Astrocyte (in vitro differentiated cells and primary cell): ENCODE data around the gene ZNF622. TPM values are rescaled to one million over a fixed set of nuclear protein-coding genes. Genes with fewer than 3 reads are reported as not detected.

Experiments used
- DNase-seq: peaks from one replicate; pipeline ENCODE4 v3.0.0-alpha.2; 2010; ENCODE audit warnings: low read depth
- FAIRE-seq: peaks from 2 replicates; lab custom pipeline; 2011; peaks lifted over from hg19 to GRCh38; lab: Jason Lieb, UNC
- H2AFZ ChIP-seq: 2 replicates; pipeline ENCODE4 v1.6.0; 2012; ENCODE audit warnings: low read depth, low read length, inconsistent platforms
- H3K27ac ChIP-seq: 2 replicates; pipeline ENCODE4 v1.5.1; 2011; ENCODE audit warnings: low read depth, low read length, inconsistent platforms
- H3K27me3 ChIP-seq: 2 replicates; pipeline ENCODE4 v1.6.0; 2011; ENCODE audit warnings: low read length, inconsistent platforms; ENCODE audit not compliant: insufficient read depth
- H3K36me3 ChIP-seq: 2 replicates; pipeline ENCODE4 v1.5.1; 2011; ENCODE audit warnings: low read length, inconsistent platforms; ENCODE audit not compliant: insufficient read depth
- H3K4me1 ChIP-seq: 2 replicates; pipeline ENCODE4 v1.5.1; 2011; ENCODE audit warnings: low read length, inconsistent platforms; ENCODE audit not compliant: insufficient read depth
- H3K4me2 ChIP-seq: 2 replicates; pipeline ENCODE4 v1.6.0; 2012; ENCODE audit warnings: low read length, inconsistent platforms
- H3K4me3 ChIP-seq: 2 replicates; pipeline ENCODE4 v1.5.1; 2011; ENCODE audit warnings: low read depth, mild to moderate bottlenecking, low read length, inconsistent platforms; ENCODE audit not compliant: insufficient read depth
- H3K79me2 ChIP-seq: 2 replicates; pipeline ENCODE4 v1.6.0; 2012; ENCODE audit warnings: mild to moderate bottlenecking, low read length, inconsistent platforms; ENCODE audit not compliant: insufficient read depth
- H3K9ac ChIP-seq: 2 replicates; pipeline ENCODE4 v1.6.0; 2012; ENCODE audit warnings: mild to moderate bottlenecking, low read length, inconsistent platforms
- H3K9me3 ChIP-seq: 2 replicates; pipeline ENCODE4 v1.5.1; 2012; ENCODE audit warnings: low read depth, mild to moderate bottlenecking, low read length, inconsistent platforms; ENCODE audit not compliant: insufficient read depth
- H4K20me1 ChIP-seq: 2 replicates; pipeline ENCODE4 v1.6.0; 2012; ENCODE audit warnings: low read length, inconsistent platforms; ENCODE audit not compliant: insufficient read depth
- H3K27ac Mint-ChIP-seq: one replicate; pipeline ENCODE4 v1.8.0; 2021; ENCODE audit warnings: mild to moderate bottlenecking, mixed read lengths; ENCODE audit not compliant: unreplicated experiment
- H3K27me3 Mint-ChIP-seq: one replicate; pipeline ENCODE4 v1.8.0; 2021; ENCODE audit warnings: low read depth, mixed read lengths; ENCODE audit not compliant: unreplicated experiment
- H3K36me3 Mint-ChIP-seq: one replicate; pipeline ENCODE4 v1.8.0; 2021; ENCODE audit warnings: low read depth, mixed read lengths; ENCODE audit not compliant: unreplicated experiment
- H3K4me1 Mint-ChIP-seq: one replicate; pipeline ENCODE4 v1.8.0; 2021; ENCODE audit warnings: low read depth, mixed read lengths; ENCODE audit not compliant: unreplicated experiment
- H3K4me3 Mint-ChIP-seq: one replicate; pipeline ENCODE4 v1.8.0; 2021; ENCODE audit warnings: mild to moderate bottlenecking, moderate library complexity, mixed read lengths; ENCODE audit not compliant: unreplicated experiment
- H3K9me3 Mint-ChIP-seq: one replicate; pipeline ENCODE4 v1.8.0; 2021; ENCODE audit warnings: mild to moderate bottlenecking, mixed read lengths; ENCODE audit not compliant: unreplicated experiment
- EZH2 ChIP-seq: IDR thresholded peaks from 2 replicates; pipeline ENCODE4 v1.6.1; 2012; ENCODE audit warnings: mild to moderate bottlenecking, low read length, inconsistent platforms; ENCODE audit not compliant: insufficient read depth
- total RNA-seq: library from RNA; stranded (reverse); gene quantifications from 2 replicates; pipeline ENCODE4 v1.2.1, GENCODE V29; 2021
- TF ChIP-seq, protein P1 (sequence below): IDR thresholded peaks from 2 replicates; pipeline ENCODE4 v1.5.1; 2011; ENCODE audit warnings: low read depth, mild to moderate bottlenecking, inconsistent platforms, low read length, moderate library complexity; ENCODE audit not compliant: insufficient read depth

ZNF622 gene
- total RNA-seq, 1 donor from 2014 or later: 56.4 TPM

DNA sequence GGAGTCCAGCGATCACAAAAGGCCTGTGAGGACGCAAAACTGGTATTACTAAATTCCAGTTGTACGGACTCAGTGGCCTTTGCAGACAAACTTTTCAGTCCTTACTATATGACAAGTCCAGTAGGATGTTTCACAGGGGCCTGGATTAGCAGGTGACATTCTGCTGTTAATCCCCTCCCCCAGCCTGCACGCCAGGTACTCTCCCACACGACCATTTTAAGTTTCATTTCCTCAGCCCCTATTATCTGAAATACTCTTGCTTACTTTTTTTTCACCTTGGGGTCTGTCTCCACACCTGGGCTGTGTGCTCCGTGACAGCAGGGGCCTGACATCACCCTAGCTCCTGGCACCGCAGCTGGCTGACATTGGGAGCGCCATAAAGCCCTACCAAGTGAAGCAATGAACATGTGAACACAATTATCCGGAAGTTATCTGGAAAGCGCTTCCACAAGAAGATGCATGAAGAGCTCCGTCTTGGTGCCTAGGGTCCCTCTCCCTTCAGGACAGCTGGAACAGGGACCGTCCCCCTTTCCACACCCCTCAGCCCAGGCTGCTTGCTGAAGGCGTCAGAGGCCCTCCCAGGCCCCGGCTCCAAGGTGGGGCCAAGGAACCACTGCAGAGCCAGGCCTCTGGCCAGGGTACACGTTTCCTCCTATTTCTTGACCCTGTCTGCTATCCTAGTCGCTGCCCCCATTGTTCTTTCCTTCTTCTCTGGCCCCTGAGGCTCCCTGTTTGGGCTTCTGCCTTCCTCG is 39.7 kb upstream of the ZNF622 start:
- H3K4me1 Mint-ChIP-seq: peaks cover 17% of the 10 kb centered on the region
- no peaks in the 10 kb centered on the region for H3K27me3 Mint-ChIP-seq
- DNase-seq (no peak), FAIRE-seq (no peak)
- H3K4me3 ChIP-seq: no peak overlapping the region
- no peak overlapping the region for H3K9ac ChIP-seq
- H3K4me2 ChIP-seq: no peak overlapping the region
- H3K27ac Mint-ChIP-seq: no peak overlapping the region
- no peaks in the 10 kb centered on the region for H3K4me1 ChIP-seq
- no peak for TF ChIP-seq EZH2
- TF ChIP-seq, protein P1, sequence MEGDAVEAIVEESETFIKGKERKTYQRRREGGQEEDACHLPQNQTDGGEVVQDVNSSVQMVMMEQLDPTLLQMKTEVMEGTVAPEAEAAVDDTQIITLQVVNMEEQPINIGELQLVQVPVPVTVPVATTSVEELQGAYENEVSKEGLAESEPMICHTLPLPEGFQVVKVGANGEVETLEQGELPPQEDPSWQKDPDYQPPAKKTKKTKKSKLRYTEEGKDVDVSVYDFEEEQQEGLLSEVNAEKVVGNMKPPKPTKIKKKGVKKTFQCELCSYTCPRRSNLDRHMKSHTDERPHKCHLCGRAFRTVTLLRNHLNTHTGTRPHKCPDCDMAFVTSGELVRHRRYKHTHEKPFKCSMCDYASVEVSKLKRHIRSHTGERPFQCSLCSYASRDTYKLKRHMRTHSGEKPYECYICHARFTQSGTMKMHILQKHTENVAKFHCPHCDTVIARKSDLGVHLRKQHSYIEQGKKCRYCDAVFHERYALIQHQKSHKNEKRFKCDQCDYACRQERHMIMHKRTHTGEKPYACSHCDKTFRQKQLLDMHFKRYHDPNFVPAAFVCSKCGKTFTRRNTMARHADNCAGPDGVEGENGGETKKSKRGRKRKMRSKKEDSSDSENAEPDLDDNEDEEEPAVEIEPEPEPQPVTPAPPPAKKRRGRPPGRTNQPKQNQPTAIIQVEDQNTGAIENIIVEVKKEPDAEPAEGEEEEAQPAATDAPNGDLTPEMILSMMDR: no peak
- no peaks in the 10 kb centered on the region for H3K9me3 ChIP-seq
- H3K36me3 ChIP-seq: no peaks in the 10 kb centered on the region
- H3K27me3 ChIP-seq: no peaks in the 10 kb centered on the region
- no peak overlapping the region for H2AFZ ChIP-seq
- no peaks in the 10 kb centered on the region for H3K36me3 Mint-ChIP-seq
- no peaks in the 10 kb centered on the region for H4K20me1 ChIP-seq
- H3K27ac ChIP-seq: no peak overlapping the region
- H3K9me3 Mint-ChIP-seq: no peaks in the 10 kb centered on the region
- no peaks in the 10 kb centered on the region for H3K79me2 ChIP-seq
- no peak overlapping the region for H3K4me3 Mint-ChIP-seq

DNA sequence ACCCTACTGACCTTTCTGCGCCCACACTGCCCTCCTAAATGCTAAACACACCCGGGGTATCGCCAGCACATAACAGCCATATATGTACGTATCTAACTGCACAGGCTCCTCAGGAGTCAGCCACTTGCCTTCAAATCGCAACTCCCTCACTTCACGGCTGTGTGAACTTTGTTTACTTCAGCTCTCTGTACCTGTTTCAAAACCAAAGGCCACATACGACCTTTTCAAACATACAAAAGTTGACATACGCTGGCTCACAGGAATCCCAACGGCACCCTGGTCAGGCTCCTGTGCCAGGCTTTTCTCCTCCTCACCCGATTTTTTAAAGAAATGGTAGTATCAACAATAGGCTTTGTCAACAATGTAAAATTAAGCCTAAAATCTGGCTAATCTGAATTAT is 39.0 kb upstream of the ZNF622 start:
- H3K79me2 ChIP-seq: no peaks in the 10 kb centered on the region
- H3K4me3 ChIP-seq: no peak overlapping the region
- no peaks in the 10 kb centered on the region for H3K9me3 ChIP-seq
- H3K27ac ChIP-seq: no peak overlapping the region
- Mint-ChIP-seq H3K9me3 (no peaks in the 10 kb centered on the region), H3K27ac (no peak overlapping the region), H3K27me3 (no peaks in the 10 kb centered on the region), H3K36me3 (peaks cover 1% of the 10 kb centered on the region), H3K4me1 (peaks cover 21% of the 10 kb centered on the region), H3K4me3 (no peak overlapping the region)
- no peak overlapping the region for H2AFZ ChIP-seq
- H4K20me1 ChIP-seq: no peaks in the 10 kb centered on the region
- H3K27me3 ChIP-seq: no peaks in the 10 kb centered on the region
- no peak overlapping the region for H3K9ac ChIP-seq
- no peak overlapping the region for H3K4me2 ChIP-seq
- TF ChIP-seq, protein P1: no peak
- no peak for TF ChIP-seq EZH2
- no peaks in the 10 kb centered on the region for H3K4me1 ChIP-seq
- FAIRE-seq: no peak
- DNase-seq: no peak
- no peaks in the 10 kb centered on the region for H3K36me3 ChIP-seq

DNA sequence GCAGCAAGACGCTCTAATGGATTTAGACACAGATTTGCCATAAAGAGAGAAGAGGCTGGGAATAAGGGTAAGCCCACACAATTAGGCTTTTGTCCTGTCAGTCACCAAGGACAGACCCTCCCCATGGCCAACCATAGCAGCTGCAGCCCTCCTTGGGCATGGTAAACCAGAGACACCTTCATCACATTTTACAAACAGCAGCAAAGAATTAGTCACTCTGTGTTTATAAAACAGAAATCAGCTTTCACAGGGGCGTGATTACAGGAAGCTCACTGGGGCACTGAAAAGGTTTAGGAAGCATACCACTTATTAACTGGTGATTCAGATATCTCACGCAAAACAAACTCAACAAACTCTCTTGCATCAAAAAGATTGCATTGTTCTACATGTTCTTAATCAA is 37.3 kb upstream of the ZNF622 start:
- Mint-ChIP-seq H3K4me1 (peaks cover 12% of the 10 kb centered on the region), H3K27me3 (no peaks in the 10 kb centered on the region), H3K27ac (no peak overlapping the region), H3K36me3 (peaks cover 1% of the 10 kb centered on the region), H3K4me3 (no peak overlapping the region), H3K9me3 (no peaks in the 10 kb centered on the region)
- Histone ChIP-seq H3K9me3 (no peaks in the 10 kb centered on the region), H3K79me2 (no peaks in the 10 kb centered on the region), H4K20me1 (no peaks in the 10 kb centered on the region), H2AFZ (no peak overlapping the region), H3K27me3 (no peaks in the 10 kb centered on the region), H3K4me3 (no peak overlapping the region), H3K36me3 (no peaks in the 10 kb centered on the region), H3K4me2 (no peak overlapping the region), H3K9ac (no peak overlapping the region), H3K4me1 (no peaks in the 10 kb centered on the region), H3K27ac (no peak overlapping the region)
- FAIRE-seq (no peak), DNase-seq (peak; percentile 12)
- TF ChIP-seq, protein P1: no peak
- TF ChIP-seq EZH2: no peak
